ENCODE data around the gene FSTL4.

- no peak for TF ChIP-seq ESRRG (CRISPR knock-in tag; IDR thresholded peaks at IDR 0.05)
- TF ChIP-seq ZNF8 (CRISPR knock-in tag; IDR thresholded peaks at IDR 0.05) = no peak
- no peak for TF ChIP-seq TCF4 (CRISPR knock-in tag; IDR thresholded peaks at IDR 0.05; ENCODE audit: borderline replicate concordance)
- no peak for TF ChIP-seq ISL1 (CRISPR knock-in tag; IDR thresholded peaks at IDR 0.05)
- TF ChIP-seq ARNTL (CRISPR knock-in tag; IDR thresholded peaks at IDR 0.05; ENCODE audit: borderline replicate concordance, low read depth) = no peak
- no peak for TF ChIP-seq PATZ1 (CRISPR knock-in tag; IDR thresholded peaks at IDR 0.05; ENCODE audit: borderline replicate concordance)
- TF ChIP-seq, protein P1, sequence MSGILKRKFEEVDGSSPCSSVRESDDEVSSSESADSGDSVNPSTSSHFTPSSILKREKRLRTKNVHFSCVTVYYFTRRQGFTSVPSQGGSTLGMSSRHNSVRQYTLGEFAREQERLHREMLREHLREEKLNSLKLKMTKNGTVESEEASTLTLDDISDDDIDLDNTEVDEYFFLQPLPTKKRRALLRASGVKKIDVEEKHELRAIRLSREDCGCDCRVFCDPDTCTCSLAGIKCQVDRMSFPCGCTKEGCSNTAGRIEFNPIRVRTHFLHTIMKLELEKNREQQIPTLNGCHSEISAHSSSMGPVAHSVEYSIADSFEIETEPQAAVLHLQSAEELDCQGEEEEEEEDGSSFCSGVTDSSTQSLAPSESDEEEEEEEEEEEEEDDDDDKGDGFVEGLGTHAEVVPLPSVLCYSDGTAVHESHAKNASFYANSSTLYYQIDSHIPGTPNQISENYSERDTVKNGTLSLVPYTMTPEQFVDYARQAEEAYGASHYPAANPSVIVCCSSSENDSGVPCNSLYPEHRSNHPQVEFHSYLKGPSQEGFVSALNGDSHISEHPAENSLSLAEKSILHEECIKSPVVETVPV (CRISPR knock-in tag; IDR thresholded peaks at IDR 0.05) = no peak
- TF ChIP-seq ZC3H10 (CRISPR knock-in tag; IDR thresholded peaks at IDR 0.05) = no peak
- TF ChIP-seq, protein P2, sequence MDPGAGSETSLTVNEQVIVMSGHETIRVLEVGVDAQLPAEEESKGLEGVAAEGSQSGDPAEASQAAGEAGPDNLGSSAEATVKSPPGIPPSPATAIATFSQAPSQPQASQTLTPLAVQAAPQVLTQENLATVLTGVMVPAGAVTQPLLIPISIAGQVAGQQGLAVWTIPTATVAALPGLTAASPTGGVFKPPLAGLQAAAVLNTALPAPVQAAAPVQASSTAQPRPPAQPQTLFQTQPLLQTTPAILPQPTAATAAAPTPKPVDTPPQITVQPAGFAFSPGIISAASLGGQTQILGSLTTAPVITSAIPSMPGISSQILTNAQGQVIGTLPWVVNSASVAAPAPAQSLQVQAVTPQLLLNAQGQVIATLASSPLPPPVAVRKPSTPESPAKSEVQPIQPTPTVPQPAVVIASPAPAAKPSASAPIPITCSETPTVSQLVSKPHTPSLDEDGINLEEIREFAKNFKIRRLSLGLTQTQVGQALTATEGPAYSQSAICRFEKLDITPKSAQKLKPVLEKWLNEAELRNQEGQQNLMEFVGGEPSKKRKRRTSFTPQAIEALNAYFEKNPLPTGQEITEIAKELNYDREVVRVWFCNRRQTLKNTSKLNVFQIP (CRISPR knock-in tag; IDR thresholded peaks at IDR 0.05; ENCODE audit: borderline replicate concordance, low read depth) = no peak
- TF ChIP-seq TOX (CRISPR knock-in tag; IDR thresholded peaks at IDR 0.05; ENCODE audit: borderline replicate concordance) = no peak
- no peak for TF ChIP-seq ZNF565 (CRISPR knock-in tag; conservative IDR thresholded peaks at IDR 0.05; ENCODE audit: low read depth)
- TF ChIP-seq GLIS3 (CRISPR knock-in tag; IDR thresholded peaks at IDR 0.05) = no peak
- no peak for TF ChIP-seq ZFP3 (CRISPR knock-in tag; IDR thresholded peaks at IDR 0.05)
- TF ChIP-seq OSR1 (CRISPR knock-in tag; IDR thresholded peaks at IDR 0.05) = no peak
Observed at GRCh38 chr5:133340002-133340755, 272.2 kb downstream of the FSTL4 start.
